ENCODE results near the gene MGAT4D. TPM values are rescaled to one million over a fixed set of nuclear protein-coding genes. Genes with fewer than 3 reads are reported as not detected.
A peak's percentile ranks its signal among the peaks of the same experiment; 100 is the strongest.
"Not testable (repeated sequence)": the region's sequence is repeated elsewhere in the genome, so short reads cannot be mapped to it uniquely, and the experiment has no call there.

MGAT4D gene
- total RNA-seq, 1 experiment from 2014 or later = not detected

- no peak for DNase-seq (ENCODE audit: low read depth)
Observed at GRCh38 chr4:140439644-140440142, 58.4 kb downstream of the MGAT4D start.

DNA sequence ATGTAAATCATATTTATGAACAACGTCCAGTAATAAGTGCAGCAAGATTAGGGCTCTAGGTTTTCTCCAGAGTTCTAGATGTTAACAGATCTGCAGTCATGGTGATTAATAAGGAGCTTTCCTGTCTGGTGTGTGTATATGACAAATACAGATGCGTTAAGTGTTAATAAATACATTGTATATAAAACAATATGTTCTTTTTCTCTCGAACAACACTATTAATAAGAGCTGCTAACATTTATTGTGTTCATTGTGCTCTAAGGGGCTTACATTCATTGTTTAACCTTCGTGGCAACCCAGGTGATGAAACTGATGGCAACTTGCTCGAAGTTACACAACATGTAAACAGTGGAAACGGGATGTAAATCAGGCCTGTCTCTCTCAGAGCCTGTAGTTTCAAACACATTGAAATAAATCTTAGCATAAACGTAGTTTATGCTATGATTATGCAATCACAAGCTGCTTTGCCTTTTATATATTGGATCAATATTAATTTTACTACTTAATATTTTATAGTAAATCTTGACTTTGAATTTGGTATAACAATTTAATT is 70.1 kb downstream of the MGAT4D start:
- DNase-seq (ENCODE audit: low read depth) = no peak

DNA sequence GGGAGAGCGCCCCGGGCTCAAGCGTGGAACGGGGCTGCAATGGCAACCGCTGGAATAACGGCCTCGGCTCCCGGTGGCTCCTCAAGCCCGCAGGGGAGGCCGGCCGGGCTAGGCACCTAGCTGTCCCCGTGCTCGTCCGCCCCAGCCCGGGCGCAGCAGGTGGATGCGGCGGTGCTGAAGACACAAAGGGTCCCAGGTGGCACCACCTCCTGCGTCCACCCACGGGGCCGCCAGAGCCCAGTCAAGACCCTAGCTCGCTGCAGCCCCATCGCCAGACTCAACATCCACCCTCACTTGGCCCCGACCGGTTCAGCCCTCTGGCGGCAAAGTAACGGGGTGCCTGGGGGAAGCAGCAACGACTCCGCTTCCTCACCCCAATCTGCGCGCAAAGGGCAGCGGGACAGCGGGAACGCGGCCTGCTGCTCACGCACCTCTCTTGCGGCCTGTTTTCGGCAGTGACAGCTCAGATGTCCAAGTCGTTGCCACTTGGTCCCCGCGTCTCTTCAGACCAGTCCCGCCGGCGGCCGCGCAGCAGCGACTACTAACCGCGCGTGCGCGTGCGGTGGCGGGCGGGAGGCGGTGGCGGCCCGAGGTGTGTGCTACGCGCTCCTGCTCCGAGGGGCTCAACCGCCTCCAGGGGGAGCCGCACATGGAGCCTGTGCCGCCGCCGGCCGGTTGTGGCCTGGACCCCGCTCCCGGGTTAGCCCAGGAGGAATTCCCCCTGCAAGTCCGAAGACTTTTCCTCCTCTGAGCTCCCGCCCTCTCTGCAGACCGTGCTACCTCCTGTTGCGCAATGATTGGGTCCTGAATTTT is 70.8 kb downstream of the MGAT4D start, which contains the start of gene CLGN:
Gene CLGN, minus strand, starts transcription at position 543 of the 813 bp plus-strand sequence. CDS start 14,570 bp downstream, outside the sequence.
- peak; percentile 20 for DNase-seq (ENCODE audit: low read depth)

DNA sequence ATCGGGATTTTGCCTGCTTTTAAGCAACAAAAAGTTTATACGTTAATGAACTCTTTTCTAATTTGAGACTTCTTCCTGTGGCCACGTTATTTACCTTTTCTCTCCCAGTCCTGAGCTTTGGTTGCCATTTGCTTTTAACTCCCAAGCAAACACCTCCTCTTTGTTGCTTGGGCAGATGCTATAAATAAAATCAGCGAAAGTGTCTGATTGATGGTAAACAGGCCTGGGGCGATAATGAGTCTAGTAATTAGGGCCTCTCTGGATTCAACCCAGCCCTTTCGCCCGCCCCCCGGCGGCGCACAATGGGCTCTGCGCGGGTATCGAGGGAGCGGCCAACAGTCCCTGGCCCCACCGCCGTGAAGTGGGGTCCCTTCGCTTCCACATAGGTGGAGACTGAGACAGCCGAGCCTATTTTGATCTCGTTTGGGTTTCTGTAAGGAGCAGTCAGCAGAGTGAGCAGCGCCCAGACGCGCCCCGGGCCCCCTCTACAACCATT is 71.4 kb downstream of the MGAT4D start:
- no peak for DNase-seq (ENCODE audit: low read depth)

GRCh38 chr4:140423106-140423505 is 75.0 kb downstream of the MGAT4D start:
- DNase-seq (ENCODE audit: low read depth) = no peak

DNA sequence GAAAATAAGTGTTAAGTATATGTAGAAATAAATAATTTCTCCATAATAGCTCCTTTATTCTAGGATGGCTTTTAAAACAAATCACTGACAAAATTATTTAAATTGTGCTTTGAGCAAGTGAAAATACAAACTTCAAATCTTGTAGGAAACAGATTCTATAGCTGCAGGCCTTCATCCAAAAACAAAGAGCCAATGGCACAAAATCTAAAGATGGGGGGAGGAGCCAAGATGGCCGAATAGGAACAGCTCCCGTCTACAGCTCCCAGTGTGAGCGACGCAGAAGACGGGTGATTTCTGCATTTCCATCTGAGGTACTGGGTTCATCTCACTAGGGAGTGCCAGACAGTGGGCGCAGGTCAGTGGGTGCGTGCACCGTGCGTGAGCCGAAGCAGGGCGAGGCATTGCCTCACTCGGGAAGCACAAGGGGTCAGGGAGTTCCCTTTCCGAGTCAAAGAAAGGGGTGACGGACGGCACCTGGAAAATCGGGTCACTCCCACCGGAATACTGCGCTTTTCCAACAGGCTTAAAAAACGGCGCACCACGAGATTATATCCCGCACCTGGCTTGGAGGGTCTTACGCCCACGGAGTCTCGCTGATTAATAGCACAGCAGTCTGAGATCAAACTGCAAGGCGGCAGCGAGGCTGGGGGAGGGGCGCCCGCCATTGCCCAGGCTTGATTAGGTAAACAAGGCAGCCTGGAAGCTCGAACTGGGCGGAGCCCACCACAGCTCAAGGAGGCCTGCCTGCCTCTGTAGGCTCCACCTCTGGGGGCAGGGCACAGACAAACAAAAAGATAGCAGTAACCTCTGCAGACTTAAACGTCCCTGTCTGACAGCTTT is 84.7 kb downstream of the MGAT4D start:
- DNase-seq (ENCODE audit: low read depth) = not testable (repeated sequence)

- no peak for DNase-seq (ENCODE audit: low read depth)
Observed at GRCh38 chr4:140408974-140409373, 89.1 kb downstream of the MGAT4D start.

GRCh38 chr4:140406292-140406691 is 91.8 kb downstream of the MGAT4D start:
- no peak for DNase-seq (ENCODE audit: low read depth)

DNA sequence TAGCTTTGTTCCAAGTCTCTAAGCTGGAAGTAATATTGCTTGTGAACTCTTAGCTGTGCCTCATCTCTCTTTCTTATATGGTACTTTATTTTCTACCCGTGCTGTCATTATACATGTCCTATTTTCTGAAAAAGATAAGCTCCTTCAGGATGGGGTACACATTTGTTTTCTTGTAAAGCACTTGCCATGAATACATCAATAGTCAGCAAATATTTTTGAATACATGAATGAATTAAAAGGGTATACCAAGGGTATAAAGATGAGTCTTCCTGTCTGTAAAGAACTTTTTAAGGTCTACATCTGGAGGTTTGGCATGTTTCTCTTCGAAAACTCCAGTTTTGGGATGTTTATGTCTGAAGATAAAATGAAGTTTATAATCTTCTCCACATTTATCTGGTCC is 98.0 kb downstream of the MGAT4D start:
- no peak for DNase-seq (ENCODE audit: low read depth)

- no peak for DNase-seq (ENCODE audit: low read depth)
Observed at GRCh38 chr4:140395668-140396067, 102.4 kb downstream of the MGAT4D start.

Other genes starting within 250 kb of the MGAT4D start
- 57.7 and 80.4 TPM in 2 replicates for gene SCOC, start 124.6 kb downstream of the MGAT4D start, total RNA-seq (2014; rRNA removed; shearing (Covaris generic))
- gene CLGN, start 70.6 kb downstream of the MGAT4D start, total RNA-seq (2014; rRNA removed; shearing (Covaris generic)) = 1.3 TPM in 1 of 2 replicates, not detected in the other
- 26.1 and 26.4 TPM in 2 replicates for gene ELMOD2, start 25.9 kb upstream of the MGAT4D start, total RNA-seq (2014; rRNA removed; shearing (Covaris generic))
- not detected in 2 replicates for gene UCP1, start 70.7 kb upstream of the MGAT4D start, total RNA-seq (2014; rRNA removed; shearing (Covaris generic))